Cardiac fibroblast (primary cell): Measurements from ENCODE around the gene RBM27.

Experiments
- DNase-seq, 2 donors: peaks; one replicate each; pipeline versions ENCODE4 v3.0.0 to v3.0.0-alpha.2; 2010; ENCODE audit warnings: low read depth in 2 of 2
- H3K4me3 ChIP-seq, 2 donors: replicated peaks in 1 of 2; 1 replicate in 1 of 2; 2 replicates in 1 of 2; pipeline ENCODE4 v1.5.1; 2011; ENCODE audit warnings: low read depth in 2 of 2, low read length in 2 of 2, mild to moderate bottlenecking in 2 of 2, moderate library complexity in 1 of 2
- CTCF ChIP-seq: IDR thresholded peaks from one replicate; pipeline ENCODE4 v1.5.1; 2011; ENCODE audit warnings: low read depth, mild to moderate bottlenecking, low read length, inconsistent platforms

The RBM27 gene

GRCh38 chr5:146243247-146243646 lies 39.8 kb downstream of the RBM27 start:
- no peak overlapping the region for H3K4me3 ChIP-seq
- no peak for TF ChIP-seq CTCF
- DNase-seq: no peak

DNA sequence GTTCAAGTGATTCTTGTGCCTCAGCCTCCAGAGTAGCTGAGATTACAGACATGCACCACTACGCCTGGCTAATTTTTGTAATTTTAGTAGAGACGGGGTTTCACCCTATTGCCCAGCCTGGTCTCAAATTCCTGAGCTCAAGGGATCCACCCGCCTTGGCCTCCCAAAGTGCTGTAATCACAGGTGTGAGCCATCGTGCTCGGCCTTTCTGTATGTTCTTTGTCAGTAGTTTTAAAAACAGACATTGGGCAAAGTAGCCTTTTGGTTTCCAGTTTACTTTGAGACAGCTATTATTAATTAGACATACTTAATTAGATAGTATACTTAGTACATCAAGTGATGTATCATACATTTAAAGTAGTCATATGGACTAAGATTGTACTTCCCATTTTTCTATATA lies 45.2 kb downstream of the RBM27 start:
- DNase-seq: no peak
- H3K4me3 ChIP-seq: no peak overlapping the region
- TF ChIP-seq CTCF: no peak

DNA sequence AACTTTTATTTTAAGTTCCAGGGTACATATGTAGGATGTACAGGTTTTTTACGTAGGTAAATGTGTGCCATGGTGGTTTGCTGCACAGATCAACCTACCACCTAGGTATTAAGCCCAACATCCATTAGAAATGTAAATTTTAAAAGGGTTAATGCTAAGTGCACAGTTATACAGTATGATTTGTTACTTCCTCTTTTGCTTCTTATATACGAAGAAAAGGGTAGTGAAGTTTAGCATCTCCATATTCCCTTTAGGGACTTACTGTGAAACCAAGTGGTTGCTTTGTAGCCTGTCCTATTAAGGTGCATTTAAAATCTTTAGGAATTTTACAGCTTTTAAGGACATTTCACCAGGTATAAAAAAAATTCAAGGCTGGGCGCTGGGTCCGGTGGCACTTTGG lies 46.4 kb downstream of the RBM27 start:
- no peak for TF ChIP-seq CTCF
- no peak overlapping the region for H3K4me3 ChIP-seq
- no peak for DNase-seq
